H1 (cell line): Measurements from ENCODE around the gene LTBP1. TPM values are rescaled to one million over a fixed set of nuclear protein-coding genes. Genes with fewer than 3 reads are reported as not detected.

Source experiments
- CTCF ChIA-PET: fragments of 300-600 bp; sonication (Branson Sonifier 250); formaldehyde crosslinking; loops from one replicate; lab custom pipeline; 2021; ENCODE audit not compliant: partially characterized antibody; lab: Charles Lee
- POLR2A ChIA-PET: fragments of 300-600 bp; sonication (Branson Sonifier 250); formaldehyde crosslinking; loops from one replicate; lab custom pipeline; 2021; ENCODE audit warnings: inconsistent platforms; ENCODE audit not compliant: partially characterized antibody; lab: Charles Lee
- DNase-seq, 2 experiments: peaks; one replicate each; pipeline versions ENCODE4 v3.0.0 to v3.0.0-alpha.2; 2010 to 2022; ENCODE audit warnings: low spot score in 2 of 2, low read depth in 1 of 2, mixed read lengths in 1 of 2
- FAIRE-seq: peaks from 2 replicates; lab custom pipeline; 2011; peaks lifted over from hg19 to GRCh38; lab: Jason Lieb, UNC
- H2AFZ ChIP-seq: 2 replicates; pipeline ENCODE4 v1.8.1; 2012; ENCODE audit warnings: low read length, inconsistent platforms
- H2AK5ac ChIP-seq: 2 replicates; pipeline ENCODE4 v1.6.1; 2013; ENCODE audit warnings: low read depth, low read length
- H2BK120ac ChIP-seq: replicated peaks from 2 replicates; pipeline ENCODE3; 2013; ENCODE audit warnings: low read depth, low read length, inconsistent platforms
- H2BK12ac ChIP-seq: 2 replicates; pipeline ENCODE4 v1.6.1; 2013; ENCODE audit warnings: low read depth, low read length
- H2BK15ac ChIP-seq: 2 replicates; pipeline ENCODE4 v1.6.1; 2013; ENCODE audit warnings: low read length
- H2BK20ac ChIP-seq: 2 replicates; pipeline ENCODE4 v1.6.1; 2013; ENCODE audit warnings: low read length
- H2BK5ac ChIP-seq: 2 replicates; pipeline ENCODE4 v1.6.1; 2013; ENCODE audit warnings: low read depth, low read length
- H3K14ac ChIP-seq: 2 replicates; pipeline ENCODE4 v1.6.1; 2013; ENCODE audit warnings: inconsistent platforms; ENCODE audit not compliant: insufficient read length
- H3K18ac ChIP-seq: 2 replicates; pipeline ENCODE4 v1.6.1; 2013; ENCODE audit warnings: low read length; ENCODE audit errors: extremely low read depth
- H3K23ac ChIP-seq: 2 replicates; pipeline ENCODE4 v1.6.1; 2013; ENCODE audit warnings: inconsistent platforms; ENCODE audit not compliant: insufficient read length
- H3K23me2 ChIP-seq: 2 replicates; pipeline ENCODE4 v1.6.1; 2013; ENCODE audit warnings: low read depth, low read length
- H3K27ac ChIP-seq: 2 replicates; pipeline ENCODE4 v1.6.1; 2011; ENCODE audit warnings: low read depth, low read length, inconsistent platforms
- H3K27me3 ChIP-seq, 4 experiments: replicated peaks in 1 of 4; 1 replicate in 1 of 4; 2 replicates in 3 of 4; pipeline versions ENCODE4 v1.6.1 to v1.8.1; 2011 to 2013; ENCODE audit warnings: low read length in 3 of 4, mild to moderate bottlenecking in 3 of 4, inconsistent platforms in 2 of 4, mixed read lengths in 2 of 4, moderate library complexity in 1 of 4; ENCODE audit not compliant: control insufficient read depth in 3 of 4, insufficient read depth in 3 of 4; ENCODE audit errors: extremely low read depth in 1 of 4
- H3K36me3 ChIP-seq, 4 experiments: 2 replicates each; pipeline versions ENCODE4 v1.6.1 to v1.8.1; 2011 to 2013; ENCODE audit warnings: mild to moderate bottlenecking in 4 of 4, low read length in 3 of 4, moderate library complexity in 2 of 4, control low read depth in 1 of 4, inconsistent platforms in 1 of 4; ENCODE audit not compliant: insufficient read depth in 4 of 4, control insufficient read depth in 2 of 4
- H3K4ac ChIP-seq: replicated peaks from 2 replicates; pipeline ENCODE3; 2013; ENCODE audit warnings: low read length, low read depth, mixed read lengths, inconsistent platforms; ENCODE audit not compliant: insufficient read length
- H3K4me1 ChIP-seq, 4 experiments: replicated peaks in 1 of 4; 1 replicate in 1 of 4; 2 replicates in 3 of 4; pipeline versions ENCODE4 v1.6.1 to v1.8.1; 2011 to 2013; ENCODE audit warnings: low read length in 3 of 4, inconsistent platforms in 2 of 4, mixed read lengths in 1 of 4; ENCODE audit not compliant: insufficient read depth in 4 of 4, control insufficient read depth in 3 of 4
- H3K4me2 ChIP-seq, 2 experiments: 2 replicates each; pipeline versions ENCODE4 v1.6.1 to v1.8.1; 2011 to 2013; ENCODE audit warnings: low read depth in 2 of 2, low read length in 2 of 2, control low read depth in 1 of 2, inconsistent platforms in 1 of 2, mild to moderate bottlenecking in 1 of 2; ENCODE audit not compliant: insufficient read depth in 1 of 2
- H3K4me3 ChIP-seq, 4 experiments: fragments of 200-600, 300-600 bp in 1 of 4; sonication (generic), shearing (Covaris generic), sonication (Bioruptor Twin) in 1 of 4; 2 replicates each; pipeline versions ENCODE4 v1.5.1 to v1.8.1; 2011 to 2016; ENCODE audit warnings: low read length in 4 of 4, low read depth in 3 of 4, control low read depth in 2 of 4, inconsistent platforms in 2 of 4, mild to moderate bottlenecking in 2 of 4, mixed read lengths in 1 of 4, moderate library complexity in 1 of 4; ENCODE audit not compliant: insufficient read depth in 2 of 4; ENCODE audit errors: extremely low read depth in 1 of 4
- H3K56ac ChIP-seq: replicated peaks from 2 replicates; pipeline ENCODE3; 2013; ENCODE audit warnings: low read depth, mild to moderate bottlenecking, mixed read lengths, low read length, inconsistent platforms; ENCODE audit not compliant: insufficient read length
- H3K79me1 ChIP-seq: 2 replicates; pipeline ENCODE4 v1.6.1; 2013; ENCODE audit warnings: low read depth, low read length, control low read depth
- H3K79me2 ChIP-seq, 2 experiments: 2 replicates each; pipeline versions ENCODE4 v1.6.1 to v1.8.1; 2012 to 2013; ENCODE audit warnings: low read length in 2 of 2, mild to moderate bottlenecking in 2 of 2, inconsistent platforms in 1 of 2; ENCODE audit not compliant: insufficient read depth in 2 of 2, control insufficient read depth in 1 of 2
- H3K9ac ChIP-seq, 4 experiments: replicated peaks in 1 of 4; 1 replicate in 1 of 4; 2 replicates in 3 of 4; pipeline versions ENCODE4 v1.6.1 to v1.8.1; 2011 to 2013; ENCODE audit warnings: low read depth in 3 of 4, low read length in 3 of 4, control low read depth in 2 of 4, mild to moderate bottlenecking in 2 of 4, moderate library complexity in 2 of 4, inconsistent platforms in 1 of 4; ENCODE audit errors: extremely low read depth in 1 of 4
- H3K9me3 ChIP-seq, 2 experiments: 2 replicates each; pipeline versions ENCODE4 v1.6.1 to v1.8.1; 2012 to 2013; ENCODE audit warnings: mild to moderate bottlenecking in 2 of 2, moderate library complexity in 2 of 2, control low read depth in 1 of 2, inconsistent platforms in 1 of 2, low read depth in 1 of 2, low read length in 1 of 2, mixed read lengths in 1 of 2; ENCODE audit not compliant: insufficient read depth in 2 of 2
- H4K20me1 ChIP-seq, 2 experiments: replicated peaks in 1 of 2; 2 replicates each; pipeline versions ENCODE3 to v1.8.1; 2011 to 2013; ENCODE audit warnings: inconsistent platforms in 2 of 2, low read length in 2 of 2, mild to moderate bottlenecking in 1 of 2; ENCODE audit not compliant: insufficient read depth in 2 of 2, control insufficient read depth in 1 of 2
- H4K5ac ChIP-seq: 2 replicates; pipeline ENCODE4 v1.6.1; 2013; ENCODE audit warnings: low read length, low read depth, mixed read lengths, inconsistent platforms; ENCODE audit not compliant: insufficient read length
- H4K8ac ChIP-seq: 2 replicates; pipeline ENCODE4 v1.8.0; 2013; ENCODE audit warnings: mild to moderate bottlenecking, moderate library complexity, low read length, inconsistent platforms; ENCODE audit not compliant: insufficient read depth; ENCODE audit errors: extremely low read depth
- H4K91ac ChIP-seq: replicated peaks from 2 replicates; pipeline ENCODE3; 2013; ENCODE audit warnings: low read length, mixed read lengths, inconsistent platforms; ENCODE audit not compliant: insufficient read length
- BACH1 ChIP-seq: IDR thresholded peaks from 2 replicates; pipeline ENCODE4 v1.6.1; 2012; ENCODE audit warnings: low read length, improper control_type of control experiment
- CHD2 ChIP-seq: IDR thresholded peaks from 2 replicates; pipeline ENCODE4 v1.6.1; 2012; ENCODE audit warnings: low read length, improper control_type of control experiment
- EP300 ChIP-seq, 2 experiments: IDR thresholded peaks; 1 replicate in 1 of 2; 2 replicates in 1 of 2; pipeline ENCODE4 v1.6.1; 2011 to 2012; ENCODE audit warnings: low read depth in 2 of 2, low read length in 2 of 2, mild to moderate bottlenecking in 2 of 2, borderline replicate concordance in 1 of 2, inconsistent platforms in 1 of 2, moderate library complexity in 1 of 2
- FOSL1 ChIP-seq: IDR thresholded peaks from 2 replicates; pipeline ENCODE4 v1.6.1; 2011; ENCODE audit warnings: mild to moderate bottlenecking, low read depth, low read length, moderate library complexity; ENCODE audit not compliant: insufficient read depth
- HDAC6 ChIP-seq: IDR thresholded peaks from one replicate; pipeline ENCODE4 v1.7.1; 2012; ENCODE audit warnings: low read depth, mild to moderate bottlenecking, inconsistent platforms, low read length, moderate library complexity
- JUND ChIP-seq: IDR thresholded peaks from 2 replicates; pipeline ENCODE4 v1.6.1; 2011; ENCODE audit warnings: mild to moderate bottlenecking, improper control_type of control experiment, low read length
- NANOG ChIP-seq: IDR thresholded peaks from 2 replicates; pipeline ENCODE4 v1.6.1; 2011; ENCODE audit warnings: low read length, low read depth, mild to moderate bottlenecking, inconsistent platforms; ENCODE audit not compliant: insufficient read depth, poor library complexity, severe bottlenecking
- RNF2 ChIP-seq: fragments of 200-900, 300-1000 bp; sonication (generic); IDR thresholded peaks from 2 replicates; pipeline ENCODE4 v1.7.1; 2016; ENCODE audit warnings: borderline replicate concordance, low read depth, mild to moderate bottlenecking, antibody characterized with exemption, low read length; ENCODE audit not compliant: poor library complexity, severe bottlenecking; ENCODE audit errors: missing control alignments
- TAF7 ChIP-seq: optimal IDR thresholded peaks from 2 replicates; pipeline ENCODE3; 2011; ENCODE audit warnings: low read depth, mild to moderate bottlenecking, inconsistent platforms, low read length, moderate library complexity, borderline replicate concordance
- TBP ChIP-seq: IDR thresholded peaks from 2 replicates; pipeline ENCODE4 v1.6.1; 2011; ENCODE audit warnings: low read depth, low read length, improper control_type of control experiment
- TCF12 ChIP-seq: IDR thresholded peaks from 2 replicates; pipeline ENCODE4 v1.6.1; 2011; ENCODE audit warnings: low read depth, mild to moderate bottlenecking, low read length
- USF2 ChIP-seq: IDR thresholded peaks from 2 replicates; pipeline ENCODE4 v1.6.1; 2011; ENCODE audit warnings: low read length, improper control_type of control experiment
- ZNF274 ChIP-seq: IDR thresholded peaks from 2 replicates; pipeline ENCODE4 v1.7.0; 2012; ENCODE audit warnings: low read length, borderline replicate concordance; ENCODE audit errors: extremely low read depth
- WGBS, 2 experiments: shearing (Covaris generic) in 1 of 2; methylation state at CpG; one replicate each; pipeline versions ENCODE4 v1.1.6 to v1.1.7; 2013 to 2015; ENCODE audit warnings: low lambda C conversion rate in 2 of 2, mixed read lengths in 2 of 2, inconsistent platforms in 1 of 2, low coverage in 1 of 2, missing lambda C conversion rate in 1 of 2; ENCODE audit not compliant: insufficient replicate concordance in 2 of 2, insufficient coverage in 1 of 2, insufficient read length in 1 of 2; ENCODE audit errors: extremely low coverage in 1 of 2, missing lambda C conversion rate in 1 of 2; 5-methylcytosine and 5-hydroxymethylcytosine counted together
- polyA plus RNA-seq, 7 experiments: library from polyadenylated mRNA; depleted of rRNA in 3 of 7; stranded (reverse) in 5 of 7; unstranded in 2 of 7; fragments of >200 nt in 5 of 7; fragments of 200-250 nt in 2 of 7; gene quantifications; 1 replicate in 5 of 7; 2 replicates in 1 of 7; 4 replicates in 1 of 7; pipeline versions ENCODE4 v1.2.1 to v1.2.3, GENCODE V29; 2011 to 2013; ENCODE audit warnings: missing spikeins in 2 of 7, mixed read lengths in 2 of 7
- total RNA-seq: library from RNA; stranded (reverse); fragmentation: NEBNext Ultra II Directional; extraction: Animal tissue kit (Norgen Biotek cat#: 25700); gene quantifications from 2 replicates; pipeline ENCODE4 v1.2.1, GENCODE V29; 2021

Gene LTBP1
- total and polyA plus RNA-seq, 2 of the 8 experiments (the other 6 are each of a cell fraction or from before 2014, with no cell fraction given) = 15.4 to 24.7 TPM

GRCh38 chr2:33392366-33392765 lies 445.6 kb downstream of the LTBP1 start:
- peaks cover 0 to 5% (median 1%) of the 10 kb centered on the region in 4 experiments; a peak in 1 of 7 replicates for H3K4me1 ChIP-seq
- no peak overlapping the region for H3K4me3 ChIP-seq
- H3K18ac ChIP-seq = no peak overlapping the region
- H3K23ac ChIP-seq = no peak overlapping the region
- H2AFZ ChIP-seq = no peak overlapping the region
- no peaks in the 10 kb centered on the region for H3K9me3 ChIP-seq
- H2BK12ac ChIP-seq = no peak overlapping the region
- no peak overlapping the region for H3K56ac ChIP-seq
- ChIA-PET POLR2A (no interaction called here), CTCF (interaction anchor here (1.7 to 1.9 kb wide), 2 partner anchors 11 to 13 kb away, joined by 4 to 8 read pairs; no protein-coding TSS in a partner anchor)
- no peak overlapping the region for H3K4ac ChIP-seq
- H2AK5ac ChIP-seq = no peak overlapping the region
- no peaks in the 10 kb centered on the region for H4K20me1 ChIP-seq
- no peak overlapping the region for H2BK15ac ChIP-seq
- H2BK120ac ChIP-seq = no peak overlapping the region
- no peak overlapping the region for H3K14ac ChIP-seq
- H3K79me1 ChIP-seq = no peaks in the 10 kb centered on the region
- H3K79me2 ChIP-seq = no peaks in the 10 kb centered on the region
- no peak overlapping the region for H2BK20ac ChIP-seq
- no peak overlapping the region for H2BK5ac ChIP-seq
- no peaks in the 10 kb centered on the region for H3K36me3 ChIP-seq
- no peak overlapping the region for H4K5ac ChIP-seq
- no peak overlapping the region for H3K9ac ChIP-seq
- no peaks in the 10 kb centered on the region for H3K23me2 ChIP-seq
- no peak overlapping the region for H3K27ac ChIP-seq
- WGBS, 2 experiments = 98% methylated on average over 4 of the region's 4 CpGs; no CpG with 5 or more reads in 1 of the 2 experiments
- no peak overlapping the region for H3K4me2 ChIP-seq
- H4K91ac ChIP-seq = no peak overlapping the region
- peaks cover 0 to 4% (median 3%) of the 10 kb centered on the region in 4 experiments; a peak in 2 of 7 replicates for H3K27me3 ChIP-seq
- FAIRE-seq = no peak
- H4K8ac ChIP-seq = no peak overlapping the region
- no peak for DNase-seq
- no peak for TF ChIP-seq TBP
- no peak for TF ChIP-seq HDAC6
- TF ChIP-seq USF2 = no peak
- TF ChIP-seq JUND = no peak
- TF ChIP-seq ZNF274 = no peak
- TF ChIP-seq CHD2 = no peak
- TF ChIP-seq TCF12 = no peak
- no peak for TF ChIP-seq EP300 (IDR thresholded peaks at IDR 0.05; ENCODE audit: borderline replicate concordance in 1 of 2, low read depth in 2 of 2, low read length in 2 of 2)
- TF ChIP-seq TAF7 = no peak
- TF ChIP-seq BACH1 = no peak
- TF ChIP-seq FOSL1 = no peak
- no peak for TF ChIP-seq NANOG
- TF ChIP-seq RNF2 = no peak
